ENCODE measurements around the gene SLC2A6. TPM values are rescaled to one million over a fixed set of nuclear protein-coding genes. Genes with fewer than 3 reads are reported as not detected.
A peak's percentile ranks its signal among the peaks of the same experiment; 100 is the strongest.

SLC2A6 gene
- total RNA-seq, 2 experiments from 2014 or later, result 5.4 to 6.7 TPM

DNA sequence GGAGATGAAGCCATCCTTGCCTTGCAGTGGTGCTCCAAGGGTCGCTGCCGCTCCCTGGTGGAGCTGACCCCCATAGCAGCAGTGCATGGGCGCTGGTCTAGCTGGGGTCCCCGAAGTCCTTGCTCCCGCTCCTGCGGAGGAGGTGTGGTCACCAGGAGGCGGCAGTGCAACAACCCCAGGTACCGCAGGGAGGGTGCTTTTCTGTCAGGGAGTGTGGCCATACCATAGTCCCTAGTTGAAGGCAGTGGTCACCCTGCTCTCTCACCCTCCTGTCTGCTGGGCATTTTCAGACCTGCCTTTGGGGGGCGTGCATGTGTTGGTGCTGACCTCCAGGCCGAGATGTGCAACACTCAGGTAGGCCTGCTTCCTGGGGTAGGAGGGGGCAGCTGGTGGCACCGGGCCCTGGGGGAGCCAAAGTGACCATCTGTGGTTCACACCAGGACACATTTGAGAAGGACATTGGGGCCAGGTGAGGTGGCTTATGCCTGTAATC is 45.5 kb downstream of the SLC2A6 start:
- no peaks in the 10 kb centered on the region for H3K9me3 Mint-ChIP-seq
- H3K4me3 Mint-ChIP-seq, result no peak overlapping the region
- CTCF ChIA-PET, result no interaction called here
- H3K27ac Mint-ChIP-seq, result no peak overlapping the region
- no peaks in the 10 kb centered on the region for H3K36me3 Mint-ChIP-seq (ENCODE audit: low read depth)
- DNase-seq (no peak), ATAC-seq (no peak)
- no peak for TF ChIP-seq CTCF (IDR thresholded peaks at IDR 0.05)
- H3K27me3 Mint-ChIP-seq, result peaks cover 3% of the 10 kb centered on the region
- intact Hi-C loops (cut with micrococcal nuclease), result no loop called here
- H3K4me1 Mint-ChIP-seq (ENCODE audit: low read depth), result no peaks in the 10 kb centered on the region
- POLR2A ChIA-PET, result no interaction called here

DNA sequence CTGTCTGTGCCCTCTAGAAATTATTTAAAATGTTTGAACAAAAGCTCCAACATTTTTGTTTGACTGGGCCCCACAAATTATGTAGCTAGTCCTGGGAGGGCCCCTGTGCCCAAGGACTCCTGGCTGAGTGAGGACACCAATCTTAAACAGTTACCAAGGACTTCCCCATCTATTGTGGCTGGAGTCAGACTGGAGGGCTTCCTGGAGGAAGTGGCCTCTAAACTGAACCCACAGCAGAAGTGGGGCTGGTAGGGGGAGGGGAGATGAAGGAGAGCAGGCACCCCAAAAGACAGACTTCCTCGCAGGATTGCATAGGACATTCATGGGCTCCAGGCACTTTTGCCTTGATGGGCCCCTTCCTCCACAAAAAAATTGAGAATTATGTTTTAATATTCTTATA is 48.7 kb downstream of the SLC2A6 start:
- peaks cover 3% of the 10 kb centered on the region for H3K4me1 Mint-ChIP-seq (ENCODE audit: low read depth)
- POLR2A ChIA-PET, result no interaction called here
- no peaks in the 10 kb centered on the region for H3K36me3 Mint-ChIP-seq (ENCODE audit: low read depth)
- CTCF ChIA-PET, result no interaction called here
- H3K4me3 Mint-ChIP-seq, result no peak overlapping the region
- ATAC-seq (no peak), DNase-seq (no peak)
- intact Hi-C loops (cut with micrococcal nuclease), result no loop called here
- H3K27me3 Mint-ChIP-seq, result peaks cover 20% of the 10 kb centered on the region
- no peak for TF ChIP-seq CTCF (IDR thresholded peaks at IDR 0.05)
- no peaks in the 10 kb centered on the region for H3K9me3 Mint-ChIP-seq
- no peak overlapping the region for H3K27ac Mint-ChIP-seq

GRCh38 chr9:133429641-133430161 is 49.2 kb downstream of the SLC2A6 start:
- CTCF ChIA-PET, result no interaction called here
- peaks cover 23% of the 10 kb centered on the region for H3K27me3 Mint-ChIP-seq
- peaks cover 3% of the 10 kb centered on the region for H3K4me1 Mint-ChIP-seq (ENCODE audit: low read depth)
- no peaks in the 10 kb centered on the region for H3K9me3 Mint-ChIP-seq
- peak; percentile 20 for DNase-seq
- peak; percentile 56 for ATAC-seq
- intact Hi-C loops (cut with micrococcal nuclease), result no loop called here
- no peak for TF ChIP-seq CTCF (IDR thresholded peaks at IDR 0.05)
- POLR2A ChIA-PET, result no interaction called here
- no peak overlapping the region for H3K27ac Mint-ChIP-seq
- no peaks in the 10 kb centered on the region for H3K36me3 Mint-ChIP-seq (ENCODE audit: low read depth)
- H3K4me3 Mint-ChIP-seq, result no peak overlapping the region

DNA sequence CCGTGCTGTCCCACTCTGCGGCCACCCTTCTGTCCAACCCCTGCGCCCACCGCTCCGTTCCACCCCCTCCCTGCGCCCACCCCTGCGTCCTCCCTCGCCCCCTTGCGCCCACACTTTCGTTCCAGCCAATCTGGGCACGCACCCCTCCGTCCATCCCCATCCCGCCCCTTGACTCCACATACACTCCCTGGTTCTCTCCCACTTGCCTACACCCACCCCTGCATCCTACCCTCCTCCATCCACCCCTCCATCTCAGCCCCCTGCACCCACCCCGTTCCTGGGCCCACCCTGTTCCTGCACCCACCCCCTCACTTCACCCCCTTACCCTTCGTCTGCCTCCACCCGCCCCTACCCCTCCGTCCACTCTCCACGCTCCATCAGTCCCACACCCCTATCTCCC is 49.7 kb downstream of the SLC2A6 start:
- Mint-ChIP-seq H3K4me3 (no peak overlapping the region), H3K27me3 (peaks cover 23% of the 10 kb centered on the region), H3K9me3 (no peaks in the 10 kb centered on the region), H3K27ac (no peak overlapping the region), H3K36me3 (ENCODE audit: low read depth) (no peaks in the 10 kb centered on the region), H3K4me1 (ENCODE audit: low read depth) (peaks cover 3% of the 10 kb centered on the region)
- ATAC-seq, result no peak
- no peak for TF ChIP-seq CTCF (IDR thresholded peaks at IDR 0.05)
- POLR2A ChIA-PET, result no interaction called here
- DNase-seq, result no peak
- CTCF ChIA-PET, result no interaction called here
- intact Hi-C loops (cut with micrococcal nuclease), result no loop called here

DNA sequence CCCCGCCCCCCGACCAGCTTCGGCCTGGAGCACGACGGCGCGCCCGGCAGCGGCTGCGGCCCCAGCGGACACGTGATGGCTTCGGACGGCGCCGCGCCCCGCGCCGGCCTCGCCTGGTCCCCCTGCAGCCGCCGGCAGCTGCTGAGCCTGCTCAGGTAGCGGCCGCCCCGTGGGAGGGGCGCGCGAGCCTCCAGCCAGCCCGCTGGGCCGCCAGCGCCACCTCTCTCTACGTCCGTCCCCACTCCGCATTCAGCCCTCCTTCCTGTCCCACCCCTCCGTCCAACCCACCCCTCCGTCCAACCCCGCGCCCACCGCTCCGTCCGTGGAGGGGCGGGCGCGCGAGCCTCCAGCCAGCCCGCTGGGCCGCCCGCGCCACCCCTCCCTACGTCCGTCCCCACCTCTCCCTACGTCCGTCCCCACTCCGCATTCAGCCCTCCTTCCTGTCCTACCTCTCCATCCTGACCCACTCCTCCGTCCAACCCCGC is 50.2 kb downstream of the SLC2A6 start:
- no peak overlapping the region for H3K27ac Mint-ChIP-seq
- intact Hi-C loops (cut with micrococcal nuclease), result no loop called here
- POLR2A ChIA-PET, result interaction anchor here (0.9 to 1.0 kb wide), 2 partner anchors 11 to 13 kb away, joined by 3 to 4 read pairs; partner anchors contain the start of gene REXO4
- H3K36me3 Mint-ChIP-seq (ENCODE audit: low read depth), result no peaks in the 10 kb centered on the region
- no peak for TF ChIP-seq CTCF (IDR thresholded peaks at IDR 0.05)
- no peaks in the 10 kb centered on the region for H3K9me3 Mint-ChIP-seq
- H3K27me3 Mint-ChIP-seq, result peaks cover 23% of the 10 kb centered on the region
- CTCF ChIA-PET, result no interaction called here
- ATAC-seq (peak; percentile 25), DNase-seq (no peak)
- H3K4me1 Mint-ChIP-seq (ENCODE audit: low read depth), result peaks cover 3% of the 10 kb centered on the region
- H3K4me3 Mint-ChIP-seq, result no peak overlapping the region

Measured in activated CD8-positive, alpha-beta T cell treated with anti-CD3 and anti-CD28 coated beads for 36 hours (primary cell).